Endodermal cell (in vitro differentiated cells): ENCODE results near the gene OR9Q2. TPM values are rescaled to one million over a fixed set of nuclear protein-coding genes. Genes with fewer than 3 reads are reported as not detected.

Experiments
- DNase-seq: peaks from one replicate; pipeline ENCODE4 v3.0.0-alpha.2; 2017
- H3K27ac ChIP-seq: 2 replicates; pipeline ENCODE4 v1.5.1; 2013; ENCODE audit warnings: mild to moderate bottlenecking, low read depth, low read length, moderate library complexity
- H3K27me3 ChIP-seq: 2 replicates; pipeline ENCODE4 v1.6.1; 2013; ENCODE audit warnings: mild to moderate bottlenecking, low read length, moderate library complexity; ENCODE audit not compliant: insufficient read depth, control insufficient read depth, poor library complexity, severe bottlenecking
- H3K36me3 ChIP-seq: 2 replicates; pipeline ENCODE4 v1.7.0; 2013; ENCODE audit warnings: mild to moderate bottlenecking, low read length, moderate library complexity; ENCODE audit not compliant: control insufficient read depth, insufficient read depth
- H3K4me1 ChIP-seq: one replicate; pipeline ENCODE4 v1.7.0; 2013; ENCODE audit warnings: low read length; ENCODE audit not compliant: control insufficient read depth, insufficient read depth
- H3K4me3 ChIP-seq: 2 replicates; pipeline ENCODE4 v1.5.1; 2013; ENCODE audit warnings: mild to moderate bottlenecking, low read length, moderate library complexity
- H3K9ac ChIP-seq: 2 replicates; pipeline ENCODE4 v1.6.1; 2013; ENCODE audit warnings: mild to moderate bottlenecking, low read length, moderate library complexity; ENCODE audit not compliant: poor library complexity, severe bottlenecking; ENCODE audit errors: extremely low read depth
- H3K9me3 ChIP-seq: 2 replicates; pipeline ENCODE4 v1.6.1; 2013; ENCODE audit warnings: mild to moderate bottlenecking, low read length, moderate library complexity; ENCODE audit not compliant: control insufficient read depth
- H3K27ac Mint-ChIP-seq: 2 replicates; pipeline ENCODE4 v1.8.0; 2020; ENCODE audit warnings: mixed read lengths
- H3K27me3 Mint-ChIP-seq: 2 replicates; pipeline ENCODE4 v1.8.0; 2021; ENCODE audit warnings: mild to moderate bottlenecking, mixed read lengths; ENCODE audit not compliant: insufficient read depth
- H3K36me3 Mint-ChIP-seq: 2 replicates; pipeline ENCODE4 v1.8.0; 2020; ENCODE audit warnings: low read depth, mixed read lengths
- H3K4me1 Mint-ChIP-seq: 2 replicates; pipeline ENCODE4 v1.8.0; 2020; ENCODE audit warnings: mixed read lengths
- H3K4me3 Mint-ChIP-seq: 2 replicates; pipeline ENCODE4 v1.8.0; 2020; ENCODE audit warnings: mild to moderate bottlenecking, moderate library complexity, mixed read lengths
- H3K9me3 Mint-ChIP-seq: 2 replicates; pipeline ENCODE4 v1.8.0; 2020; ENCODE audit warnings: mild to moderate bottlenecking, mixed read lengths
- CTCF ChIP-seq: fragments of 200-600 bp; sonication (generic); conservative IDR thresholded peaks from 2 replicates; pipeline ENCODE4 v1.5.0; 2021; ENCODE audit warnings: antibody characterized with exemption, mild to moderate bottlenecking
- WGBS, 2 experiments: methylation state at CpG; one replicate each; pipeline versions ENCODE4 v1.1.5 to v1.1.7; 2013; ENCODE audit warnings: missing lambda C conversion rate in 2 of 2, mixed read lengths in 1 of 2; ENCODE audit not compliant: insufficient coverage in 1 of 2, insufficient read length in 1 of 2; 5-methylcytosine and 5-hydroxymethylcytosine counted together
- total RNA-seq, 2 donors: library from RNA; stranded (reverse); fragmentation: NEBNext Ultra II Directional in 1 of 2; extraction: Animal tissue kit (Norgen Biotek cat#: 25700) in 1 of 2; gene quantifications; 2 replicates in 1 of 2; 3 replicates in 1 of 2; pipeline ENCODE4 v1.2.1, GENCODE V29; 2021

OR9Q2 gene
- total RNA-seq, 2 donors from 2014 or later, result not detected

GRCh38 chr11:58186938-58187337 lies 1.9 kb upstream of the OR9Q2 start:
- WGBS, 2 experiments, result 94 to 96% methylated on average over 4 of the region's 4 CpGs

GRCh38 chr11:58192229-58192628 lies 3.4 kb downstream of the OR9Q2 start:
- H3K36me3 ChIP-seq, result no peaks in the 10 kb centered on the region
- TF ChIP-seq CTCF, result no peak
- no peak overlapping the region for H3K4me3 Mint-ChIP-seq
- H3K9me3 ChIP-seq, result peaks cover 6% of the 10 kb centered on the region
- H3K9me3 Mint-ChIP-seq, result peaks cover 3% of the 10 kb centered on the region
- DNase-seq, result no peak
- H3K9ac ChIP-seq, result no peak overlapping the region
- H3K4me1 ChIP-seq, result no peaks in the 10 kb centered on the region
- H3K27ac ChIP-seq, result no peak overlapping the region
- no peaks in the 10 kb centered on the region for H3K27me3 Mint-ChIP-seq
- no peaks in the 10 kb centered on the region for H3K36me3 Mint-ChIP-seq
- no peaks in the 10 kb centered on the region for H3K4me1 Mint-ChIP-seq
- 74 to 94% methylated on average over 2 to 3 of the region's 3 CpGs for whole genome bisulfite sequencing, 2 experiments
- no peak overlapping the region for H3K27ac Mint-ChIP-seq
- H3K27me3 ChIP-seq, result no peaks in the 10 kb centered on the region
- H3K4me3 ChIP-seq, result no peak overlapping the region

More at GRCh38 chr11:58186938-58187337, 1.9 kb upstream of the OR9Q2 start:
- DNase-seq, result no peak
- Mint-ChIP-seq H3K27ac (no peak overlapping the region), H3K4me3 (no peak overlapping the region), H3K27me3 (no peaks in the 10 kb centered on the region), H3K9me3 (no peaks in the 10 kb centered on the region), H3K36me3 (no peaks in the 10 kb centered on the region), H3K4me1 (no peaks in the 10 kb centered on the region)
- no peaks in the 10 kb centered on the region for H3K27me3 ChIP-seq
- H3K9ac ChIP-seq, result no peak overlapping the region
- no peak for TF ChIP-seq CTCF
- H3K36me3 ChIP-seq, result no peaks in the 10 kb centered on the region
- H3K4me1 ChIP-seq, result peaks cover 2% of the 10 kb centered on the region
- H3K9me3 ChIP-seq, result no peaks in the 10 kb centered on the region
- no peak overlapping the region for H3K27ac ChIP-seq
- H3K4me3 ChIP-seq, result no peak overlapping the region

GRCh38 chr11:58193391-58193790 lies 4.5 kb downstream of the OR9Q2 start:
- no peak overlapping the region for H3K4me3 Mint-ChIP-seq
- H3K36me3 ChIP-seq, result no peaks in the 10 kb centered on the region
- H3K4me1 Mint-ChIP-seq, result no peaks in the 10 kb centered on the region
- H3K9ac ChIP-seq, result no peak overlapping the region
- peaks cover 10% of the 10 kb centered on the region for H3K9me3 Mint-ChIP-seq
- no peaks in the 10 kb centered on the region for H3K36me3 Mint-ChIP-seq
- no peak for TF ChIP-seq CTCF
- no peak overlapping the region for H3K27ac Mint-ChIP-seq
- H3K27me3 ChIP-seq, result no peaks in the 10 kb centered on the region
- no peaks in the 10 kb centered on the region for H3K4me1 ChIP-seq
- H3K27me3 Mint-ChIP-seq, result no peaks in the 10 kb centered on the region
- peaks cover 18% of the 10 kb centered on the region for H3K9me3 ChIP-seq
- no peak overlapping the region for H3K4me3 ChIP-seq
- no peak for DNase-seq
- H3K27ac ChIP-seq, result no peak overlapping the region
